SK-N-MC (cell line): Measurements from ENCODE around the gene UGT1A3.

Experiments
- EZH2 ChIP-seq: fragments of 200-600 bp; sonication (generic); IDR thresholded peaks from one replicate; pipeline ENCODE4 v1.6.1; 2017; ENCODE audit warnings: antibody characterized with exemption
- POLR2AphosphoS5 ChIP-seq: IDR thresholded peaks from 2 replicates; pipeline ENCODE4 v1.6.1; 2012; ENCODE audit warnings: mild to moderate bottlenecking, low read depth, low read length, borderline replicate concordance

GRCh38 chr2:233778030-233778429, 49.2 kb downstream of the UGT1A3 start, which contains the start of gene MROH2A:
- TF ChIP-seq EZH2 (no peak), POLR2AphosphoS5 (no peak)
